Endothelial cell of coronary artery (primary cell): ENCODE measurements around the gene DSC2. TPM values are rescaled to one million over a fixed set of nuclear protein-coding genes. Genes with fewer than 3 reads are reported as not detected.

Source experiments
- total RNA-seq: library from RNA; depleted of rRNA; stranded (reverse); fragments of >200 nt; gene quantifications from 2 replicates; pipeline ENCODE4 v1.2.3, GENCODE V29; 2014

The DSC2 gene
- total RNA-seq = under 0.01 TPM in 1 of 2 replicates, not detected in the other

GRCh38 chr18:31102025-31102684 lies at the start of gene DSC2:
TSS of gene DSC2 (minus strand) at chr18:31102421. CDS start at chr18:31101971, 450 bp downstream.

DNA sequence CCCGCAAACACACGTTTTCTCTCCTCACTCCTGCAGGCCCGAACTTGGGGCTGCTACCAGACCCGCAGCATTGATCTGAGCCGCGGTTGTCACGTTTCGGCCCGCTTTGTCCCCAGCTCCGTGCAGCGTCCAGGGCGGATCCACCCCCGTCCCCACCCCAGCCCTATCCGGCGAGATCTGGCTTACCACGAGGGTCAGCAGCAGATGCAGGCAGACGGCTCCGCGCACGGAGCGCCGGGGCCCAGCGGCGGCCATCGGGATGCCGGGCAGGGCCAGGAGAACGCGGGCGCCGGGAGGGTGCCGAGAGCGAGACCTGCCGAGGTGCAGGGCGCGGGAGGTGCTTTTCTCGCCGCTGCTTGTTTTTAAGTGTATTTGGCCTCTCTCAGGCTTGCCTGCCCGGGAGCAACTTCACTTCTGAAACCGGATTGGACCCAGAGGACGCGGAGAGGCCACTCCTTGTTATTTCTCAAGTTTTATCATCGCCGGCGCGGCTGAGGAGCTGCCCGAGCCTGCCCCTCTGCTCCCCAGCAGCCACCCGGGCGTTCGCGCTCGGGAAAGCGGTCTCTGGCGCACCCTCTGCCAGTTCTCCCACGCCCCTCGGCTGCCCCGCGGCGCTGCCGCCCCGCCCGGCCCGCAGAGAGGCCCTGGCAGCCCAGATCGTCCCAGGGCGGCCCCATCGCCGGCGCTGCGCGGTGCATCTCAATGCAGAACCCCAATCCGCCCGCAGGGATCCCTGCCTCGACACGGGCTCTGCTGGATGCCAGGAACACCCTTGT lies 59.6 kb downstream of the DSC2 start, which contains the start of gene DSC3:
Gene DSC3, minus strand, starts transcription at position 337 of the 776 bp plus-strand sequence. Its CDS starts 82 bp downstream, at position 255.

Other genes starting within 250 kb of the DSC2 start
- 0.36 and 0.38 TPM in 2 replicates for gene DSC3, start 59.7 kb downstream of the DSC2 start, total RNA-seq
- gene DSC1, start 60.4 kb upstream of the DSC2 start, total RNA-seq = not detected in 2 replicates
- not detected in 2 replicates for gene DSG1, start 215.7 kb upstream of the DSC2 start, total RNA-seq